Fibroblast of lung (primary cell): ENCODE results near the gene SLC35F3. TPM values are rescaled to one million over a fixed set of nuclear protein-coding genes. Genes with fewer than 3 reads are reported as not detected.

Experiments used
- DNase-seq, 2 donors: peaks; one replicate each; pipeline versions ENCODE4 v3.0.0 to v3.0.0-alpha.2; 2010; ENCODE audit warnings: low read depth in 2 of 2
- H2AFZ ChIP-seq: 2 replicates; pipeline ENCODE4 v1.5.1; 2012; ENCODE audit warnings: low read length, control low read depth, inconsistent platforms
- H3K27ac ChIP-seq: 2 replicates; pipeline ENCODE4 v1.5.1; 2011; ENCODE audit warnings: low read length, control low read depth; ENCODE audit not compliant: insufficient read depth
- H3K27me3 ChIP-seq: 2 replicates; pipeline ENCODE4 v1.5.1; 2011; ENCODE audit warnings: mild to moderate bottlenecking, low read length; ENCODE audit not compliant: control insufficient read depth, insufficient read depth
- H3K36me3 ChIP-seq: 2 replicates; pipeline ENCODE4 v1.5.1; 2011; ENCODE audit warnings: low read length; ENCODE audit not compliant: control insufficient read depth, insufficient read depth
- H3K4me1 ChIP-seq: 2 replicates; pipeline ENCODE4 v1.5.1; 2011; ENCODE audit warnings: low read length; ENCODE audit not compliant: control insufficient read depth, insufficient read depth; ENCODE audit errors: extremely low read depth
- H3K4me2 ChIP-seq: 2 replicates; pipeline ENCODE4 v1.5.1; 2011; ENCODE audit warnings: low read length, control low read depth; ENCODE audit not compliant: insufficient read depth; ENCODE audit errors: extremely low read depth
- H3K4me3 ChIP-seq, 4 experiments: fragments of 200-600 bp in 1 of 4; sonication (generic) in 1 of 4; replicated peaks in 1 of 4; 2 replicates each; pipeline ENCODE4 v1.5.1; 2011 to 2016; ENCODE audit warnings: low read length in 4 of 4, low read depth in 3 of 4, mild to moderate bottlenecking in 3 of 4, control low read depth in 2 of 4, inconsistent platforms in 1 of 4, mixed read lengths in 1 of 4; ENCODE audit not compliant: insufficient read depth in 1 of 4; ENCODE audit errors: control extremely low read depth in 1 of 4
- H3K79me2 ChIP-seq: 2 replicates; pipeline ENCODE4 v1.5.1; 2012; ENCODE audit warnings: mild to moderate bottlenecking, low read length, inconsistent platforms; ENCODE audit not compliant: control insufficient read depth, insufficient read depth
- H3K9ac ChIP-seq: 2 replicates; pipeline ENCODE4 v1.5.1; 2011; ENCODE audit warnings: mild to moderate bottlenecking, low read length, control low read depth; ENCODE audit not compliant: insufficient read depth
- H3K9me3 ChIP-seq: 2 replicates; pipeline ENCODE4 v1.5.1; 2012; ENCODE audit warnings: low read depth, low read length; ENCODE audit not compliant: control insufficient read depth, insufficient read depth
- H4K20me1 ChIP-seq: 2 replicates; pipeline ENCODE4 v1.5.1; 2011; ENCODE audit warnings: low read length; ENCODE audit not compliant: control insufficient read depth, insufficient read depth; ENCODE audit errors: extremely low read depth
- EZH2 ChIP-seq: IDR thresholded peaks from 2 replicates; pipeline ENCODE4 v1.5.1; 2012; ENCODE audit warnings: low read length, control low read depth, mild to moderate bottlenecking; ENCODE audit errors: missing control alignments
- polyA plus RNA-seq, 2 donors: library from polyadenylated mRNA; depleted of rRNA in 1 of 2; stranded (reverse) in 1 of 2; unstranded in 1 of 2; fragments of >200 nt; gene quantifications; 2 replicates each; pipeline ENCODE4 v1.2.1, GENCODE V29; 2011 to 2012; ENCODE audit warnings: missing spikeins in 1 of 2
- total RNA-seq: library from RNA; depleted of rRNA; stranded (reverse); fragments of >200 nt; gene quantifications from 2 replicates; pipeline ENCODE4 v1.2.1, GENCODE V29; 2014
- TF ChIP-seq, protein P1 (sequence below), 2 donors: IDR thresholded peaks in 1 of 2; conservative IDR thresholded peaks in 1 of 2; 1 replicate in 1 of 2; 2 replicates in 1 of 2; pipeline ENCODE4 v1.5.1; 2011 to 2012; ENCODE audit warnings: low read length in 2 of 2, control low read depth in 1 of 2, inconsistent platforms in 1 of 2, low read depth in 1 of 2, mild to moderate bottlenecking in 1 of 2

The SLC35F3 gene
- total and polyA plus RNA-seq, 2 donors (not counting 1 experiment from before 2014, with no cell fraction given) = not detected

DNA sequence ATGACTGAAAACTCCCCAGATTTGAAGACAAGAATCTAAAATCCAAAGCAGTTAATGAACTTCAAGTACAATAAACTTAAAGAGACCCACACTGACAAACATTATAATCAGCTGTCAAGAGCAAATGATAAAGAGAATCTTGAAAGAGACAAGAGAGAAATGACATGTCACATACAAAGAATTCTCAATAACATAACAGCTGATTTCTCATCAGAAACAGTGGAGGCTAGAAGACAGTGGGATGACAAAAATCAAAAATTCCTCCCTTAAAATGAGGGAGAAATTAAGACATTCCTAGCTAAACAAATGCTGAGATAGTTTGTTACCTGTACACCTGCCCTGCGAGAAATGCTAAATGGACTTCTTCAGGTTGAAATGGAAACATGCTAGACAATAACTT, 432.8 kb downstream of the SLC35F3 start:
- H3K27ac ChIP-seq = no peak overlapping the region
- H3K36me3 ChIP-seq = no peaks in the 10 kb centered on the region
- no peaks in the 10 kb centered on the region for H3K4me1 ChIP-seq
- no peaks in the 10 kb centered on the region for H3K27me3 ChIP-seq
- TF ChIP-seq, protein P1, sequence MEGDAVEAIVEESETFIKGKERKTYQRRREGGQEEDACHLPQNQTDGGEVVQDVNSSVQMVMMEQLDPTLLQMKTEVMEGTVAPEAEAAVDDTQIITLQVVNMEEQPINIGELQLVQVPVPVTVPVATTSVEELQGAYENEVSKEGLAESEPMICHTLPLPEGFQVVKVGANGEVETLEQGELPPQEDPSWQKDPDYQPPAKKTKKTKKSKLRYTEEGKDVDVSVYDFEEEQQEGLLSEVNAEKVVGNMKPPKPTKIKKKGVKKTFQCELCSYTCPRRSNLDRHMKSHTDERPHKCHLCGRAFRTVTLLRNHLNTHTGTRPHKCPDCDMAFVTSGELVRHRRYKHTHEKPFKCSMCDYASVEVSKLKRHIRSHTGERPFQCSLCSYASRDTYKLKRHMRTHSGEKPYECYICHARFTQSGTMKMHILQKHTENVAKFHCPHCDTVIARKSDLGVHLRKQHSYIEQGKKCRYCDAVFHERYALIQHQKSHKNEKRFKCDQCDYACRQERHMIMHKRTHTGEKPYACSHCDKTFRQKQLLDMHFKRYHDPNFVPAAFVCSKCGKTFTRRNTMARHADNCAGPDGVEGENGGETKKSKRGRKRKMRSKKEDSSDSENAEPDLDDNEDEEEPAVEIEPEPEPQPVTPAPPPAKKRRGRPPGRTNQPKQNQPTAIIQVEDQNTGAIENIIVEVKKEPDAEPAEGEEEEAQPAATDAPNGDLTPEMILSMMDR (conservative IDR thresholded peaks at IDR 0.05 in 1 of 2, IDR thresholded peaks at IDR 0.05 in 1 of 2; ENCODE audit: low read depth in 1 of 2, low read length in 2 of 2) = no peak
- TF ChIP-seq EZH2 = no peak
- H2AFZ ChIP-seq = no peak overlapping the region
- H3K9ac ChIP-seq = no peak overlapping the region
- no peaks in the 10 kb centered on the region for H3K79me2 ChIP-seq
- H3K9me3 ChIP-seq = no peaks in the 10 kb centered on the region
- H3K4me2 ChIP-seq = no peak overlapping the region
- DNase-seq = no peak
- no peak overlapping the region for H3K4me3 ChIP-seq
- no peaks in the 10 kb centered on the region for H4K20me1 ChIP-seq

DNA sequence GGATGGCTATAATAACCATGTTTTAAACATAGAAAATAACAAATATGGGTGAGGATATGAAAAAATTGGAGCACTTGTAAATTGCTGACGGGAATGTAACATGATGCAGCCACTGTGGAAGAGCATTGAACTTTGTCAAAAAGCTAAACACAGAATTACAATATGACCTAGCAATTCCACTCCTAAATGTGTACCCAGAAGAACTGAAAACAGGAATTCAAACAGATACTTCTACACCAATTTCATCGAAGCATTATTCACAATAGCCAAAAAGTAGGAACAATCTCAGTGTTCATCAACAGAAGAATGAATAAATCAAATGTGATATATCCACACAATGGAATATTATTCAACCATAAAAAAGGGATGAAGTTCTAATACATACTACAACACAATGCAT, 436.1 kb downstream of the SLC35F3 start:
- no peaks in the 10 kb centered on the region for H3K27me3 ChIP-seq
- no peaks in the 10 kb centered on the region for H3K79me2 ChIP-seq
- no peak overlapping the region for H2AFZ ChIP-seq
- H3K36me3 ChIP-seq = no peaks in the 10 kb centered on the region
- no peak overlapping the region for H3K27ac ChIP-seq
- no peaks in the 10 kb centered on the region for H3K9me3 ChIP-seq
- no peak overlapping the region for H3K4me3 ChIP-seq
- no peaks in the 10 kb centered on the region for H3K4me1 ChIP-seq
- H3K9ac ChIP-seq = no peak overlapping the region
- DNase-seq = no peak
- no peak overlapping the region for H3K4me2 ChIP-seq
- no peaks in the 10 kb centered on the region for H4K20me1 ChIP-seq
- TF ChIP-seq EZH2 = no peak
- TF ChIP-seq, protein P1 (conservative IDR thresholded peaks at IDR 0.05 in 1 of 2, IDR thresholded peaks at IDR 0.05 in 1 of 2; ENCODE audit: low read depth in 1 of 2, low read length in 2 of 2) = no peak

- TF ChIP-seq EZH2 = no peak
- TF ChIP-seq, protein P1 (conservative IDR thresholded peaks at IDR 0.05 in 1 of 2, IDR thresholded peaks at IDR 0.05 in 1 of 2; ENCODE audit: low read depth in 1 of 2, low read length in 2 of 2) = no peak
- Histone ChIP-seq H3K27me3 (no peaks in the 10 kb centered on the region), H3K9ac (no peak overlapping the region)
Observed at GRCh38 chr1:234342774-234343173, 438.3 kb downstream of the SLC35F3 start.

More at GRCh38 chr1:234342774-234343173, 438.3 kb downstream of the SLC35F3 start:
- no peaks in the 10 kb centered on the region for H3K4me1 ChIP-seq
- no peak for DNase-seq
- H3K27ac ChIP-seq = no peak overlapping the region
- H3K9me3 ChIP-seq = no peaks in the 10 kb centered on the region
- H4K20me1 ChIP-seq = no peaks in the 10 kb centered on the region
- H3K4me3 ChIP-seq = no peak overlapping the region
- H3K79me2 ChIP-seq = no peaks in the 10 kb centered on the region
- no peak overlapping the region for H3K4me2 ChIP-seq
- H2AFZ ChIP-seq = no peak overlapping the region
- no peaks in the 10 kb centered on the region for H3K36me3 ChIP-seq
